Measurements from ENCODE around the gene ASGR1. TPM values are rescaled to one million over a fixed set of nuclear protein-coding genes. Genes with fewer than 3 reads are reported as not detected.

Gene ASGR1
- total and polyA plus RNA-seq, 8 donors: 0.87 to 6.0 (median 1.9) TPM; not detected in 3

DNA sequence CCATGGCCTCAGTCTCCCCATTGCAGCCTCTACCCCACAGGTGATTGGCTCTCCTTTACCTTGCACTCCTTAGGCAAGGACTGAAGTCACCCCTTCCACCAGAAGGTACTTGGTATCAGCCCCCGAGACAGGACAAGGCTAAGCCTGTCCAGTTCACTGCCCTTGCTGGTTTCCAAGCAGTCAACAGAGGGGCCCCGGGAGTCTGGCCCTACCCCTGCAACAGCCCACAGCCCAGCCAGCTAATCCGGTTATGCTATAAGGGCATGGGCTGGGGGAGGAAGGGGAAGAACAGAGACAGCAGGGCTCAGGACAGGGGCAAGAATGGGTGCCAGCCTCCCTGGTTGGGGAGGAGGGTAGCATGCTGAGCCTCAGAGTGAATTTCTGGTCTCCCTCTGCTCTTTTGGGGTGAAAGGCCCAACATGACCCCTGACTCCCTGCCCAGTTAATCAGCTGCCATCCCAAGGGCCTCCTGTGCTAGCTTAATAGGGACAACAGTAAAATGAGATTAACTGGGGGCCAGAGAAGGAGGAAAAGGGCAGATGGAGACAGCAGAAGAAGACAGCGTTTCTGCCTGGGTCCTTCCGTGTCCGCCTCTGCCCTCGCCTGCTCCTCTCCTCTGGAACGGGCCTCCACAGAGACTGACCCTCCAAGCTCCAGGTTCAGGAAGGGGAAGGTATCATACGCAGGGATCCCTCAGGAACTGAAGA, 29.7 kb upstream of the ASGR1 start:
- Histone ChIP-seq H3K27ac (no peak overlapping the region), H3K9me3 (no peaks in the 10 kb centered on the region), H3K27me3 (peaks cover 0 to 39% (median 0%) of the 10 kb centered on the region in 3 donors), H3K36me3 (peaks cover 0 to 1% (median under 1%) of the 10 kb centered on the region in 4 donors), H3K4me1 (peaks cover 16 to 50% (median 30%) of the 10 kb centered on the region in 4 donors), H3K4me3 (no peak overlapping the region)
- intact Hi-C loops (cut with DNase I; ENCODE audit: low total_unique reads): no loop called here
- TF ChIP-seq, protein P1, sequence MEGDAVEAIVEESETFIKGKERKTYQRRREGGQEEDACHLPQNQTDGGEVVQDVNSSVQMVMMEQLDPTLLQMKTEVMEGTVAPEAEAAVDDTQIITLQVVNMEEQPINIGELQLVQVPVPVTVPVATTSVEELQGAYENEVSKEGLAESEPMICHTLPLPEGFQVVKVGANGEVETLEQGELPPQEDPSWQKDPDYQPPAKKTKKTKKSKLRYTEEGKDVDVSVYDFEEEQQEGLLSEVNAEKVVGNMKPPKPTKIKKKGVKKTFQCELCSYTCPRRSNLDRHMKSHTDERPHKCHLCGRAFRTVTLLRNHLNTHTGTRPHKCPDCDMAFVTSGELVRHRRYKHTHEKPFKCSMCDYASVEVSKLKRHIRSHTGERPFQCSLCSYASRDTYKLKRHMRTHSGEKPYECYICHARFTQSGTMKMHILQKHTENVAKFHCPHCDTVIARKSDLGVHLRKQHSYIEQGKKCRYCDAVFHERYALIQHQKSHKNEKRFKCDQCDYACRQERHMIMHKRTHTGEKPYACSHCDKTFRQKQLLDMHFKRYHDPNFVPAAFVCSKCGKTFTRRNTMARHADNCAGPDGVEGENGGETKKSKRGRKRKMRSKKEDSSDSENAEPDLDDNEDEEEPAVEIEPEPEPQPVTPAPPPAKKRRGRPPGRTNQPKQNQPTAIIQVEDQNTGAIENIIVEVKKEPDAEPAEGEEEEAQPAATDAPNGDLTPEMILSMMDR (IDR thresholded peaks at IDR 0.05): no peak
- TF ChIP-seq POLR2A (IDR thresholded peaks at IDR 0.05) (no peak), EP300 (IDR thresholded peaks at IDR 0.05) (no peak), POLR2AphosphoS5 (IDR thresholded peaks at IDR 0.05) (no peak)
- WGBS, 5 donors: 66 to 81% (median 75%) methylated on average over 9 of the region's 9 CpGs
- DNase-seq: no peak

DNA sequence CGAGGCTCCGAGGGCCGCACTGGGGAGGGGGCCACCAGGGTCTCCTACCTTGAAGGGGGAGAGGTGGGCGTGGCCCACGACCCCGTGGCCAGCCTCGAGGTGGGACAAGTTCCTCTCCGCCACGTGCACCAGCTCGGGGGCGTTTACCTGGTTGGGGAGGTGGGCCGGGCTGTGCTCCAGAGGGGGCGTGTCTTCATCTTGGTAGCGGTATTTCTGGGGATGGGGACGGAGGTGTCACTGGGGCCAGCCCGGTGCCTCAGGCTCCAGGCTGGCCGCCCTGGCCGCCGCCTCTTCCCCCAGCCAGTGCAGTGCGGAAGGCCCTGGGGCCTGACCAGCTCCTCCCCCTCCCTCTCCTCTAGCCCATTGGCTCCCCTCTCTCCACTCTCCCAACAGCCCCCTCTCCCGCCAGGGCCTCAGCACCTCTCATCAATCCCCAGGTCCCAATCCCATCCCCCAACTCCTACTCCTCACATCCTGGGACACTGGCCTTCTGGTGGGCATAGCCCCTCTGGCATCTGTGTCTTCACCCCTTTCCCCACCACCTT, 28.9 kb upstream of the ASGR1 start:
- Histone ChIP-seq H3K36me3 (peaks cover under 1 to 9% (median 8%) of the 10 kb centered on the region in 4 donors), H3K4me3 (no peak overlapping the region), H3K9me3 (no peaks in the 10 kb centered on the region), H3K27me3 (peaks cover 0 to 39% (median 0%) of the 10 kb centered on the region in 3 donors), H3K27ac (no peak overlapping the region), H3K4me1 (peaks cover 11 to 44% (median 24%) of the 10 kb centered on the region in 4 donors)
- TF ChIP-seq POLR2A (IDR thresholded peaks at IDR 0.05) (no peak), EP300 (IDR thresholded peaks at IDR 0.05) (no peak), POLR2AphosphoS5 (IDR thresholded peaks at IDR 0.05) (no peak)
- TF ChIP-seq, protein P1 (IDR thresholded peaks at IDR 0.05): no peak
- WGBS, 5 donors: 49 to 62% (median 51%) methylated on average over 10 to 21 of the region's 21 CpGs
- intact Hi-C loops (cut with DNase I; ENCODE audit: low total_unique reads): no loop called here
- no peak for DNase-seq

DNA sequence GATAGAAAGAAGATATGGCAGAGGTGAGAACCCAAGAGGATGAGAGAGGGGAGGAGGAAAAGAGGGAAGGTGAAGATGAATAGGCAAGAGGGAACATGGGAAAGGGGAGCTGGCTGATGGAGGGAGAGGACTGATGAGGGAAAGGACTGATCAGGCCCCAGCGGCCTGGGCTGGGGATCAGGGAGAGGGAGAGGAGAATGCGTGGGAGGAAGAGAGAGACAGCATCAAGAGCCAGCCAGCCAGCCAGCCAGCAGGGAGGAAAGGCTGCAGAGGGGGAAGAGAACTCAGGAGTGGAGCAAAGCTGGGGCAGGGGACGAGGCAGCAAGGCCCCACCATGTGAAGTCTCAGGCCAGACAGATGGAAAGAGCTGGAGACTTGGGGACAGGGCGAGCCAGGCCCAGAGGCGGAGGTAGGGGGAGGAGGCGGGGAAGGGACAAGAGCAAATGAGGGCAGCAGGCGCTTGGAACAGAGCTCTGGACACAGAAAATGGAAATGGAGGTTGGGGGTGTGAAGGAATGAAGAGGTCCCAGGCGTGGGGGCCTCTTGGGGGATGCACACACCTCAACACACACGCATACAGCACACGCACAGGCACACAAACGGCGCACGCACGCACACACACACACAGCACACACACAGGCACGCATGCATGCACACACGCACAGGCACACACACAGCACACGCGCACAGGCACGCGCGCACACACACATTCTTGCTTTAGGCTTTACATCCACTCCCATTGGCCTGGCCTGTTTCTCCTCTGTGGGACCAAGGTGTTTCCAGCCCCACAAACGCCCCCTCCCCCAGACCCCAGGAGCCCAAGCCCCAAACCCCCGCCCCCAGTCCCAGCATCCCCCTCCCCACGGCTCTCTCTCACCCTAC, 28.2 kb upstream of the ASGR1 start:
- Histone ChIP-seq H3K27ac (peak overlapping the region in 1 of 5 donors; percentile 51), H3K4me1 (peaks cover 11 to 44% (median 23%) of the 10 kb centered on the region in 4 donors), H3K9me3 (no peaks in the 10 kb centered on the region), H3K27me3 (peaks cover 0 to 38% (median 0%) of the 10 kb centered on the region in 3 donors), H3K4me3 (no peak overlapping the region), H3K36me3 (peaks cover 7 to 16% (median 16%) of the 10 kb centered on the region in 4 donors)
- 76 to 85% (median 80%) methylated on average over 24 of the region's 24 CpGs for WGBS, 5 donors
- TF ChIP-seq POLR2A (IDR thresholded peaks at IDR 0.05) (no peak), EP300 (IDR thresholded peaks at IDR 0.05) (no peak), POLR2AphosphoS5 (IDR thresholded peaks at IDR 0.05) (no peak)
- TF ChIP-seq, protein P1 (IDR thresholded peaks at IDR 0.05): no peak
- peak in 1 of 2 donors; percentile 72 for DNase-seq
- intact Hi-C loops (cut with DNase I; ENCODE audit: low total_unique reads): no loop called here

DNA sequence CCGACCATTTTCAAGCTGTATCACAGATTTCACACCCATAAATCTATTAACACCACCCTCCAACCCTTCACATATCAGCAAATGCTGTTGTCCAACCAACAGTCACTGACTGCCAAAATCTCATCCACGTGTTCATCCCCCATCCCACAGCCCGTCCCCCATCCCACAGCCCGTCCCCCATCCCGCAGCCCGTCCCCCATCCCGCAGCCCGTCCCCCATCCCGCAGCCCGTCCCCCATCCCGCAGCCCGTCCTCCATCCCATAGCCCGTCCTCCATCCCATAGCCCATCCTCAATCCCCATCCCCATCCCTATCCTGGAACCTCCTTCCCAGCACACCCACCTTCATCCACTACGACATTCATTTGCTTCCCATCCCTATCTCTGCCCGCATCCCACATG, 26.4 kb upstream of the ASGR1 start:
- intact Hi-C loops (cut with DNase I; ENCODE audit: low total_unique reads): no loop called here
- no peak for DNase-seq
- Histone ChIP-seq H3K27ac (peak overlapping the region; percentile 40 to 83 (median 67)), H3K4me3 (peak overlapping the region; percentile 43 to 58 (median 52)), H3K27me3 (peaks cover 0 to 20% (median 0%) of the 10 kb centered on the region in 3 donors), H3K9me3 (no peaks in the 10 kb centered on the region), H3K36me3 (peaks cover 7 to 33% (median 30%) of the 10 kb centered on the region in 4 donors), H3K4me1 (peaks cover 11 to 33% (median 16%) of the 10 kb centered on the region in 4 donors)
- TF ChIP-seq, protein P1 (IDR thresholded peaks at IDR 0.05): no peak
- TF ChIP-seq EP300 (IDR thresholded peaks at IDR 0.05): no peak
- WGBS, 5 donors: 33 to 57% (median 47%) methylated on average over 8 to 15 of the region's 15 CpGs

Measured in stomach (tissue), 9 donors.